NCI-H345 treated with DMSO at 0.1 percent for 48 hours (cell line): ENCODE results near the gene CASZ1.

Source experiments
- DNase-seq: peaks from one replicate; lab custom pipeline; 2025; ENCODE audit not compliant: unreplicated experiment; lab: John Stamatoyannopoulos, UW

Gene CASZ1

GRCh38 chr1:10614377-10615225 is 181.8 kb downstream of the CASZ1 start:
- DNase-seq = no peak

GRCh38 chr1:10613861-10614260 is 182.6 kb downstream of the CASZ1 start:
- DNase-seq = no peak

- no peak for DNase-seq
These were observed 183.1 kb downstream of the CASZ1 start for GRCh38 chr1:10613340-10613739.

GRCh38 chr1:10612436-10613160 is 183.8 kb downstream of the CASZ1 start:
- no peak for DNase-seq

GRCh38 chr1:10610901-10611600 is 185.4 kb downstream of the CASZ1 start:
- DNase-seq = no peak

- no peak for DNase-seq
These were observed 187.8 kb downstream of the CASZ1 start for GRCh38 chr1:10608690-10609089.

- no peak for DNase-seq
These were observed 189.2 kb downstream of the CASZ1 start for GRCh38 chr1:10607228-10607627.

- DNase-seq = no peak
These were observed 190.4 kb downstream of the CASZ1 start for GRCh38 chr1:10606064-10606463.

GRCh38 chr1:10604966-10605365 is 191.5 kb downstream of the CASZ1 start:
- DNase-seq = no peak

GRCh38 chr1:10602936-10603335 is 193.5 kb downstream of the CASZ1 start:
- DNase-seq = no peak

GRCh38 chr1:10601342-10602070 is 194.9 kb downstream of the CASZ1 start:
- no peak for DNase-seq

- no peak for DNase-seq
These were observed 197.1 kb downstream of the CASZ1 start for GRCh38 chr1:10599194-10599861.

- DNase-seq = no peak
These were observed 198.1 kb downstream of the CASZ1 start for GRCh38 chr1:10598389-10598702.

GRCh38 chr1:10597492-10598388 is 198.7 kb downstream of the CASZ1 start:
- DNase-seq = no peak

- no peak for DNase-seq
These were observed 199.7 kb downstream of the CASZ1 start for GRCh38 chr1:10596780-10597179.

GRCh38 chr1:10594595-10595223 is 201.7 kb downstream of the CASZ1 start:
- no peak for DNase-seq

GRCh38 chr1:10593750-10594149 is 202.7 kb downstream of the CASZ1 start:
- DNase-seq = no peak

GRCh38 chr1:10592373-10592772 is 204.1 kb downstream of the CASZ1 start:
- no peak for DNase-seq

- DNase-seq = no peak
These were observed 205.4 kb downstream of the CASZ1 start for GRCh38 chr1:10591010-10591409.
